GM10266 (cell line): ENCODE results near the gene FALEC.
A peak's percentile ranks its signal among the peaks of the same experiment; 100 is the strongest.
"Not testable (repeated sequence)": the region's sequence is repeated elsewhere in the genome, so short reads cannot be mapped to it uniquely, and the experiment has no call there.

Experiments
- DNase-seq: peaks from one replicate; pipeline ENCODE4 v3.0.0; 2012; ENCODE audit errors: extremely low spot score
- CTCF ChIP-seq: IDR thresholded peaks from 2 replicates; pipeline ENCODE4 v1.5.1; 2012; ENCODE audit warnings: mild to moderate bottlenecking, low read depth; ENCODE audit not compliant: control insufficient read depth, insufficient read depth; ENCODE audit errors: missing control alignments

FALEC gene

GRCh38 chr1:150564051-150564991 lies 48.8 kb downstream of the FALEC start:
- TF ChIP-seq CTCF = no peak
- no peak for DNase-seq

GRCh38 chr1:150565240-150565991 lies 49.9 kb downstream of the FALEC start:
- DNase-seq = not testable (repeated sequence)

GRCh38 chr1:150566589-150567340 lies 51.2 kb downstream of the FALEC start:
- no peak for TF ChIP-seq CTCF
- DNase-seq = no peak

- no peak for TF ChIP-seq CTCF
- DNase-seq = peak; percentile 63
Observed at GRCh38 chr1:150567341-150567716, 51.8 kb downstream of the FALEC start.

DNA sequence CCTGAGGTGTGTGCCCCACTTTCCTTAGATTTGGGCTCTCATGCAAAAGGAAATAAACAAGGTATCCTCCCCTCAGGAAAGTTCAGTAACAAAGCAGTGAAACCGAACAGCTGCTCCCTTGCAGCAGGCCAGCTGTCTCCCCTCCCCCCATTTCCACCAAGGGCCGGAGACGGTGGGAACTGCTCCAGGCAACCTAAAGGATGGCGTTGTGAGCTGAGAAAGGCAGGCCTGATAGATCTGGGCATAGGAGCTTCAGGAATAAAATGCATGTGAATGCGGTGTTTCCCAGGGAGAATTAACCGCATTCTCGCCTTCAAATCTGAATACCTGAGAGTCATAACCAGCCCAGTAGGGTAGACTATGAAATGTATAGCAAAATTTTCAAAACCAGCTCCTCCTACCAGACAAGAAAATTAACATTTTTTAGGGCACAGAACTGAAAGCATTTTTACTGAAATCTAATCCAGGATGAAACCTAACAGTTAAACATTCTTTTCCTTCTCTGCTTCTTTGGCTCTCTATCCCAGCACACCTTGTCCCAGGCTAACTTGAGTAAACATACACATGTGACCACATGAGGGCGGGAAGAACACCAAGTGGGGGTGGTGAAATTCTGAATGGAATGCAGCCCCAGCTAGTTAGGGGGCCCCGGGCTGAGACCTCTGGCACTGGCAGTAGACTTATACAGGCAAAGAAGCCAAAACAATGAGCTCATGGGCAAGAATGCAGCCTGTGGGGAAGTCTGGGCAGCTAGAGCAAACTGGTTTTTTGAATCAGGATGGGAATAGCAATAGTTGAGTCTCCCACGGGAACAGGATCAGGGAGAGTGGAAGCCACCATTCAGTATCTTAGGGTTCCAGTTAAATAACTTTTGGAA lies 52.4 kb downstream of the FALEC start:
- TF ChIP-seq CTCF = no peak
- peak; percentile 22 for DNase-seq

DNA sequence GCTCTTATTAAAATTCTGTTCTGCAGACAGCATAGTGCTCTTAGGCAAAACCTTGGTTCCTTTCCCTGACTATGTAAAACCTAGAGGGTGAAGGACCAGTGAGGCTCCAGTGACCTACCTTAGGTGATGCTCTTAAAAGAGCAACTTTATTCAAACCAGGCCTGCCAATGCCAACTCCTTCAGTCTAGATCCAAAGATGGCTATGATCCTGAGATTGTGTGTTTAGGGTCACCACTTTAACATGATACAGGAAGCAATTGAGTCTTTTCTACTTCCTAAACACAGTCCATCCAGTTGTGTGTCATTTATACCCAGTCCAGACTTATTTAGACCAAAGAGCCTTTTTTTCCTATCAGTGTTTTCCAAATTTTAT lies 53.0 kb downstream of the FALEC start:
- no peak for TF ChIP-seq CTCF

More for the DNA sequence above, 53.0 kb downstream of the FALEC start:
- DNase-seq = no peak
